HL-60 (cell line): Measurements from ENCODE around the gene FPGT.

ENCODE experiments used
- DNase-seq, 2 experiments: peaks; one replicate each; pipeline ENCODE4 v3.0.0-alpha.2; 2010 to 2020; ENCODE audit warnings: low read depth in 1 of 2, low spot score in 1 of 2
- H3K27ac ChIP-seq: fragments of 250-450 bp; sonication (Bioruptor Pico); replicated peaks from 2 replicates; pipeline ENCODE4 v1.5.1; 2020; ENCODE audit warnings: mild to moderate bottlenecking, moderate library complexity
- H3K27me3 ChIP-seq: fragments of 250-450 bp; sonication (Bioruptor Pico); 2 replicates; pipeline ENCODE4 v1.5.1; 2021; ENCODE audit warnings: mild to moderate bottlenecking, moderate library complexity; ENCODE audit not compliant: insufficient read depth, poor library complexity, severe bottlenecking
- H3K4me3 ChIP-seq: replicated peaks from 2 replicates; pipeline ENCODE4 v1.5.1; 2011; ENCODE audit warnings: mild to moderate bottlenecking, control low read depth, low read length; ENCODE audit not compliant: insufficient read depth
- GABPA ChIP-seq: IDR thresholded peaks from 2 replicates; pipeline ENCODE4 v1.6.1; 2012; ENCODE audit warnings: low read depth
- POLR2AphosphoS5 ChIP-seq: IDR thresholded peaks from 2 replicates; pipeline ENCODE4 v1.6.1; 2012; ENCODE audit warnings: low read depth
- SPI1 ChIP-seq: IDR thresholded peaks from 2 replicates; pipeline ENCODE4 v1.6.1; 2012; ENCODE audit warnings: low read depth, mild to moderate bottlenecking, borderline replicate concordance
- TF ChIP-seq, protein P1 (sequence below): IDR thresholded peaks from 2 replicates; pipeline ENCODE4 v1.6.1; 2012; ENCODE audit warnings: low read depth; ENCODE audit not compliant: insufficient replicate concordance
- TF ChIP-seq, protein P2 (sequence below): IDR thresholded peaks from one replicate; pipeline ENCODE4 v1.5.1; 2011; ENCODE audit warnings: low read length, control low read depth, inconsistent platforms; ENCODE audit not compliant: insufficient read depth

The FPGT gene

DNA sequence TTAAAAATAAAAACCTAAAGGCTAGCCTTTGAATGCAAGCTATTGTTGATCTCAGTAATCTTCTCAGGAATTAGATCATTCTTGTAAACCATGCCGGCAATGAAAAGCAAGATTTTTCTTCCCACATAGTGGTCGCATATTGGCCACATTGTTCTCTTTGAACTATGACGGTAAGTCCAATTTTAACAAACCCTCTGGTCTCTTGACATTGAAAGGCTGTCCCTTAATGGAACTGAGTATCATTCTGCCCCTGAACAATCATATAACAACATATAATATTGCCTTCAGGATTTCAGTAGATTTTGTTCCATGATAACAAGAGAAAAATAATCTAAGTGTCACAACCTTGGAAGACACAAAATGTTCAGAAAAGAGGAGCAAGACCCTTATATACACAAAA is 38.4 kb downstream of the FPGT start:
- DNase-seq, result no peak
- no peak overlapping the region for H3K4me3 ChIP-seq
- H3K27me3 ChIP-seq, result no peaks in the 10 kb centered on the region
- TF ChIP-seq, protein P1, sequence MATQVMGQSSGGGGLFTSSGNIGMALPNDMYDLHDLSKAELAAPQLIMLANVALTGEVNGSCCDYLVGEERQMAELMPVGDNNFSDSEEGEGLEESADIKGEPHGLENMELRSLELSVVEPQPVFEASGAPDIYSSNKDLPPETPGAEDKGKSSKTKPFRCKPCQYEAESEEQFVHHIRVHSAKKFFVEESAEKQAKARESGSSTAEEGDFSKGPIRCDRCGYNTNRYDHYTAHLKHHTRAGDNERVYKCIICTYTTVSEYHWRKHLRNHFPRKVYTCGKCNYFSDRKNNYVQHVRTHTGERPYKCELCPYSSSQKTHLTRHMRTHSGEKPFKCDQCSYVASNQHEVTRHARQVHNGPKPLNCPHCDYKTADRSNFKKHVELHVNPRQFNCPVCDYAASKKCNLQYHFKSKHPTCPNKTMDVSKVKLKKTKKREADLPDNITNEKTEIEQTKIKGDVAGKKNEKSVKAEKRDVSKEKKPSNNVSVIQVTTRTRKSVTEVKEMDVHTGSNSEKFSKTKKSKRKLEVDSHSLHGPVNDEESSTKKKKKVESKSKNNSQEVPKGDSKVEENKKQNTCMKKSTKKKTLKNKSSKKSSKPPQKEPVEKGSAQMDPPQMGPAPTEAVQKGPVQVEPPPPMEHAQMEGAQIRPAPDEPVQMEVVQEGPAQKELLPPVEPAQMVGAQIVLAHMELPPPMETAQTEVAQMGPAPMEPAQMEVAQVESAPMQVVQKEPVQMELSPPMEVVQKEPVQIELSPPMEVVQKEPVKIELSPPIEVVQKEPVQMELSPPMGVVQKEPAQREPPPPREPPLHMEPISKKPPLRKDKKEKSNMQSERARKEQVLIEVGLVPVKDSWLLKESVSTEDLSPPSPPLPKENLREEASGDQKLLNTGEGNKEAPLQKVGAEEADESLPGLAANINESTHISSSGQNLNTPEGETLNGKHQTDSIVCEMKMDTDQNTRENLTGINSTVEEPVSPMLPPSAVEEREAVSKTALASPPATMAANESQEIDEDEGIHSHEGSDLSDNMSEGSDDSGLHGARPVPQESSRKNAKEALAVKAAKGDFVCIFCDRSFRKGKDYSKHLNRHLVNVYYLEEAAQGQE, result no peak
- TF ChIP-seq GABPA (no peak), POLR2AphosphoS5 (no peak), SPI1 (no peak)
- TF ChIP-seq, protein P2, sequence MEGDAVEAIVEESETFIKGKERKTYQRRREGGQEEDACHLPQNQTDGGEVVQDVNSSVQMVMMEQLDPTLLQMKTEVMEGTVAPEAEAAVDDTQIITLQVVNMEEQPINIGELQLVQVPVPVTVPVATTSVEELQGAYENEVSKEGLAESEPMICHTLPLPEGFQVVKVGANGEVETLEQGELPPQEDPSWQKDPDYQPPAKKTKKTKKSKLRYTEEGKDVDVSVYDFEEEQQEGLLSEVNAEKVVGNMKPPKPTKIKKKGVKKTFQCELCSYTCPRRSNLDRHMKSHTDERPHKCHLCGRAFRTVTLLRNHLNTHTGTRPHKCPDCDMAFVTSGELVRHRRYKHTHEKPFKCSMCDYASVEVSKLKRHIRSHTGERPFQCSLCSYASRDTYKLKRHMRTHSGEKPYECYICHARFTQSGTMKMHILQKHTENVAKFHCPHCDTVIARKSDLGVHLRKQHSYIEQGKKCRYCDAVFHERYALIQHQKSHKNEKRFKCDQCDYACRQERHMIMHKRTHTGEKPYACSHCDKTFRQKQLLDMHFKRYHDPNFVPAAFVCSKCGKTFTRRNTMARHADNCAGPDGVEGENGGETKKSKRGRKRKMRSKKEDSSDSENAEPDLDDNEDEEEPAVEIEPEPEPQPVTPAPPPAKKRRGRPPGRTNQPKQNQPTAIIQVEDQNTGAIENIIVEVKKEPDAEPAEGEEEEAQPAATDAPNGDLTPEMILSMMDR, result no peak
- H3K27ac ChIP-seq, result no peak overlapping the region

DNA sequence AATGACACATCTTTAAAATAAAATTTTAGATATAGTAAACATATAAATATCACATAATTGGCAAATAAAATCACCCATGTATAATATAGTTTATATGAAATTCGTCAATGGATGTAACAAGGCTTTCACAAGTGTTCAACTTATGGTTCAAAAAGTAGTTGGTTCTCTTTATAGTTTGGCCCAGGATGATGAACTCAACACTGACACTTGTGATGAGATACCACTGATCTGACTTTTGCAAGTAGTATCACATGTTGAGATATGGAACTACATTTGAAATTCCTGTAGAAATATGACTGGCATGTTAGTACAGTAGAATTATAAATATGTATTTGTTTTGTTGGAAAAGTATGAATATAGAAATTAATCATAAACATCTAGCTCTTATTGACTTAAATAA is 39.0 kb downstream of the FPGT start:
- no peak overlapping the region for H3K27ac ChIP-seq
- no peak for DNase-seq
- TF ChIP-seq SPI1 (no peak), GABPA (no peak), POLR2AphosphoS5 (no peak)
- TF ChIP-seq, protein P1, result no peak
- TF ChIP-seq, protein P2, result no peak
- no peak overlapping the region for H3K4me3 ChIP-seq
- no peaks in the 10 kb centered on the region for H3K27me3 ChIP-seq

DNA sequence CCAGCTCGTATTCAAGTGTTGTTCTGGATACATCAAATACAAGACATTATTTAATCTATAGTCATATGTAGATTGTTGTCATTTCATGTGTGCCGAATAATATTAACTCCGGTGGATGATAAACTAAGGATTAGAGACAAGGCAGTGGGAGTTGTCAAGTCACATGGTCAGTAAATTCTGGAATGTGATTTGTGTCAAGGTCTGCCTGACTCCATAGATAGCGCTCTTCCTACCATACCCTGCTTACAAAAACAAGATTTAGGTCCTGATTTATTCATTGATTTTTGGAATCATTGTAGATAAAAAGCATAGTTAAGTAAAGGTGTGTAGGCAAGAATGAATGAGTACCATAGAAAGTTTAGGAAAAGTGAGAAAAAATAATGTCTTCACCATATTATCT is 39.7 kb downstream of the FPGT start:
- H3K27ac ChIP-seq, result no peak overlapping the region
- no peak overlapping the region for H3K4me3 ChIP-seq
- no peaks in the 10 kb centered on the region for H3K27me3 ChIP-seq
- no peak for DNase-seq
- TF ChIP-seq, protein P1, result no peak
- TF ChIP-seq SPI1 (no peak), GABPA (no peak), POLR2AphosphoS5 (no peak)
- TF ChIP-seq, protein P2, result no peak
